HEK293 (cell line): ENCODE data around the gene ZNF112.
A peak's percentile ranks its signal among the peaks of the same experiment; 100 is the strongest.
"Not testable (repeated sequence)": the region's sequence is repeated elsewhere in the genome, so short reads cannot be mapped to it uniquely, and the experiment has no call there.

Source experiments
- CTCF ChIA-PET: fragments of 350-600 bp; formaldehyde crosslinking; extraction: SDS; loops from one replicate; lab custom pipeline; 2021; ENCODE audit warnings: antibody characterized with exemption; lab: Yijun Ruan, JAX
- POLR2A ChIA-PET: fragments of 300-600 bp; formaldehyde crosslinking; extraction: SDS; loops from one replicate; lab custom pipeline; 2020; ENCODE audit warnings: antibody characterized with exemption, inconsistent platforms; lab: Yijun Ruan, JAX
- H3K27ac ChIP-seq: fragments of 200-500 bp; sonication (Bioruptor generic); 2 replicates; pipeline ENCODE4 v1.5.1; 2014; ENCODE audit warnings: low read depth, low read length, control low read depth, inconsistent platforms; ENCODE audit errors: extremely low read depth
- H3K36me3 ChIP-seq, 2 experiments: fragments of 200-500 bp in 1 of 2; sonication (Bioruptor generic) in 1 of 2; 1 replicate in 1 of 2; 2 replicates in 1 of 2; pipeline ENCODE4 v1.5.1; 2014 to 2017; ENCODE audit warnings: inconsistent platforms in 2 of 2, low read length in 2 of 2; ENCODE audit not compliant: control insufficient read depth in 2 of 2, insufficient read depth in 1 of 2
- H3K4me1 ChIP-seq: fragments of 200-500 bp; sonication (Bioruptor generic); 2 replicates; pipeline ENCODE4 v1.5.1; 2014; ENCODE audit warnings: mild to moderate bottlenecking, low read length, inconsistent platforms; ENCODE audit not compliant: control insufficient read depth, insufficient read depth
- H3K4me3 ChIP-seq: 2 replicates; pipeline ENCODE4 v1.5.1; 2011; ENCODE audit warnings: low read depth, mild to moderate bottlenecking, control low read depth, low read length, moderate library complexity
- H3K9me3 ChIP-seq: fragments of 200-500 bp; sonication (Bioruptor generic); 2 replicates; pipeline ENCODE4 v1.5.1; 2014; ENCODE audit warnings: low read depth, low read length, inconsistent platforms; ENCODE audit not compliant: control insufficient read depth, insufficient read depth
- SCRT2 ChIP-seq: fragments of 450-650 bp; formaldehyde crosslinking; IDR thresholded peaks from 2 replicates; pipeline ENCODE4 v1.5.1; 2016; ENCODE audit warnings: missing biosample characterization, missing genetic modification characterization
- SETDB1 ChIP-seq: IDR thresholded peaks from one replicate; pipeline ENCODE4 v1.6.1; 2017; ENCODE audit warnings: mild to moderate bottlenecking, low read length, moderate library complexity, mixed read lengths; ENCODE audit not compliant: insufficient read length
- ZNF112 ChIP-seq: fragments of 450-650 bp; formaldehyde crosslinking; IDR thresholded peaks from 2 replicates; pipeline ENCODE4 v1.5.0; 2017; ENCODE audit warnings: missing biosample characterization, missing genetic modification characterization
- ZNF324 ChIP-seq: fragments of 450-650 bp; formaldehyde crosslinking; IDR thresholded peaks from 2 replicates; pipeline ENCODE4 v1.5.1; 2016; ENCODE audit warnings: missing biosample characterization, missing genetic modification characterization
- ZNF350 ChIP-seq: fragments of 450-650 bp; formaldehyde crosslinking; IDR thresholded peaks from 2 replicates; pipeline ENCODE4 v1.5.0; 2017; ENCODE audit warnings: missing biosample characterization, mild to moderate bottlenecking, missing genetic modification characterization
- ZNF391 ChIP-seq: fragments of 450-650 bp; formaldehyde crosslinking; IDR thresholded peaks from 2 replicates; pipeline ENCODE4 v1.5.1; 2016; ENCODE audit warnings: low read depth, missing biosample characterization, missing genetic modification characterization, borderline replicate concordance
- ZNF433 ChIP-seq: fragments of 450-650 bp; formaldehyde crosslinking; IDR thresholded peaks from 2 replicates; pipeline ENCODE4 v1.5.1; 2016; ENCODE audit warnings: missing biosample characterization, missing genetic modification characterization, low read depth
- ZNF48 ChIP-seq: fragments of 450-650 bp; formaldehyde crosslinking; IDR thresholded peaks from 2 replicates; pipeline ENCODE4 v1.5.1; 2016; ENCODE audit warnings: missing biosample characterization, missing genetic modification characterization
- ZNF530 ChIP-seq: fragments of 450-650 bp; formaldehyde crosslinking; IDR thresholded peaks from 2 replicates; pipeline ENCODE4 v1.5.1; 2016; ENCODE audit warnings: low read depth, missing biosample characterization, missing genetic modification characterization
- ZNF544 ChIP-seq: fragments of 450-650 bp; formaldehyde crosslinking; IDR thresholded peaks from 2 replicates; pipeline ENCODE4 v1.5.0; 2017; ENCODE audit warnings: missing biosample characterization, missing genetic modification characterization
- ZNF626 ChIP-seq: fragments of 450-650 bp; sonication (Bioruptor Pico); formaldehyde crosslinking; IDR thresholded peaks from 2 replicates; pipeline ENCODE4 v1.5.1; 2018; ENCODE audit warnings: missing biosample characterization, missing genetic modification characterization, inconsistent platforms
- ZNF670 ChIP-seq: fragments of 450-650 bp; formaldehyde crosslinking; IDR thresholded peaks from 2 replicates; pipeline ENCODE4 v1.5.1; 2016; ENCODE audit warnings: missing biosample characterization, missing genetic modification characterization, low read depth
- ZNF707 ChIP-seq: fragments of 450-650 bp; formaldehyde crosslinking; IDR thresholded peaks from 2 replicates; pipeline ENCODE4 v1.5.1; 2016; ENCODE audit warnings: missing biosample characterization, missing genetic modification characterization
- ZNF776 ChIP-seq: fragments of 450-650 bp; formaldehyde crosslinking; IDR thresholded peaks from 2 replicates; pipeline ENCODE4 v1.5.0; 2017; ENCODE audit warnings: missing biosample characterization, missing genetic modification characterization, borderline replicate concordance
- ZNF837 ChIP-seq: fragments of 450-650 bp; formaldehyde crosslinking; IDR thresholded peaks from 2 replicates; pipeline ENCODE4 v1.5.1; 2016; ENCODE audit warnings: missing biosample characterization, missing genetic modification characterization
- ZNF843 ChIP-seq: fragments of 450-650 bp; formaldehyde crosslinking; IDR thresholded peaks from 2 replicates; pipeline ENCODE4 v1.5.1; 2016; ENCODE audit warnings: missing biosample characterization, missing genetic modification characterization
- TF ChIP-seq, protein P1 (sequence below): fragments of 450-650 bp; formaldehyde crosslinking; IDR thresholded peaks from 2 replicates; pipeline ENCODE4 v1.5.1; 2016; ENCODE audit warnings: missing biosample characterization, missing genetic modification characterization
- TF ChIP-seq, protein P2 (sequence below): fragments of 450-650 bp; formaldehyde crosslinking; IDR thresholded peaks from 2 replicates; pipeline ENCODE4 v1.5.1; 2017; ENCODE audit warnings: missing biosample characterization, missing genetic modification characterization
- TF ChIP-seq, protein P3 (sequence below): fragments of 450-650 bp; formaldehyde crosslinking; IDR thresholded peaks from 2 replicates; pipeline ENCODE4 v1.5.1; 2016; ENCODE audit warnings: missing biosample characterization, missing genetic modification characterization

Gene ZNF112

DNA sequence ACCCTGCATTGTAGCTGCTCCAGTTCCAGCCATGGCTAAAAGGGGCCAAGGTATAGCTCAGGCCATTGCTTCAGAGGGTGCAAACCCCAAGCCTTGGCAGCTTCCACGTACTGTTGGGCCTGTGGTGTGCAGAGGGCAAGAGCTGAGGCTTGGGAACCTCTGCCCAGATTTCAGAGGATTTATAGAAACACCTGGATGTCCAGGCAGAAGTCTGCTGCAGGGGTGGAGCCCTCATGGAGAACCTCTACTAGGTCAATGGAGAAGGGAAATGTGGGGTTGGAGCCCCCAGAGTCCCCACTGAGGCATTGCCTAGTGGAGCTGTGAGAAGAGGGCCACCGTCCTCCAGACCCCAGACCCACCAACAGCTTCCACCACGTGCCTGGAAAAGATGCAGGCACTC is 21.8 kb downstream of the ZNF112 start:
- TF ChIP-seq SETDB1 (peak; percentile 77), ZNF626 (tag by site-specific recombination) (peak; percentile 40; the same call in 1 of the 2 replicates)
- TF ChIP-seq, protein P1, sequence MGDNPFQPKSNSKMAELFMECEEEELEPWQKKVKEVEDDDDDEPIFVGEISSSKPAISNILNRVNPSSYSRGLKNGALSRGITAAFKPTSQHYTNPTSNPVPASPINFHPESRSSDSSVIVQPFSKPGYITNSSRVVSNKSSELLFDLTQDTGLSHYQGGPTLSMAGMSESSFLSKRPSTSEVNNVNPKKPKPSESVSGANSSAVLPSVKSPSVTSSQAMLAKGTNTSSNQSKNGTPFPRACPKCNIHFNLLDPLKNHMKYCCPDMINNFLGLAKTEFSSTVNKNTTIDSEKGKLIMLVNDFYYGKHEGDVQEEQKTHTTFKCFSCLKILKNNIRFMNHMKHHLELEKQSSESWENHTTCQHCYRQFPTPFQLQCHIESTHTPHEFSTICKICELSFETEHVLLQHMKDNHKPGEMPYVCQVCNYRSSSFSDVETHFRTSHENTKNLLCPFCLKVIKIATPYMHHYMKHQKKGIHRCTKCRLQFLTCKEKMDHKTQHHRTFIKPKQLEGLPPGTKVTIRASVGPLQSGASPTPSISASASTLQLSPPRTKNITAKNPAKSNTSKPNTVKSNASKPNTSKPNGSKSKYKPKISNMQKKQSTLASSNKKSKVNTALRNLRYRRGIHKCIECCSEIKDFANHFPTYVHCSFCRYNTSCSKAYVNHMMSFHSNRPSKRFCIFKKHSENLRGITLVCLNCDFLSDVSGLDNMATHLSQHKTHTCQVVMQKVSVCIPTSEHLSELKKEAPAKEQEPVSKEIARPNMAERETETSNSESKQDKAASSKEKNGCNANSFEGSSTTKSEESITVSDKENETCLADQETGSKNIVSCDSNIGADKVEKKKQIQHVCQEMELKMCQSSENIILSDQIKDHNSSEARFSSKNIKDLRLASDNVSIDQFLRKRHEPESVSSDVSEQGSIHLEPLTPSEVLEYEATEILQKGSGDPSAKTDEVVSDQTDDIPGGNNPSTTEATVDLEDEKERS (tag by site-specific recombination) = peak; percentile 34; the same call in 1 of the 2 replicates
- CTCF ChIA-PET = interaction anchor here (0.5 kb wide), 1 partner anchor 74 kb away, joined by 3 read pairs; no protein-coding TSS in a partner anchor
- peaks cover 70 to 91% of the 10 kb centered on the region in 2 experiments for H3K36me3 ChIP-seq
- H3K4me3 ChIP-seq, H3K9me3 ChIP-seq, POLR2A ChIA-PET, H3K27ac ChIP-seq, H3K4me1 ChIP-seq: not testable (repeated sequence)

DNA sequence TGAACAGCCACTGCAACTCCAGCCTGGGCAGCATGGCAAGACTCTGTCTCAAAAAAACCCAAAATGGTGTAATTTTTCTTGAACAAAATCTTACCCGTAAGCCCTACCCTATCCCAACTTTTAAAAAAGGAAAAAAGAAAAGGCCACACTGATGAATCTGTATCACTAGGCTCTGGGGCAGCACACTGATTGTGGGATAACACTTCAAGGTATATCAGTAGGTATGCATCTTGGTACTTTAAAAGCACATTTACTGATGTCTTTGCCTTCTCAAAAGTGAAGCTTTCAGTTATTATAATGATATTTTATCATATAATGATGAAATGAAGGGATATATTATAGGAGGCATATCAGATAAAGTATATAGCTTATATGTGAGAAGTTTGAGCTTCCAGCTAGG is 24.3 kb downstream of the ZNF112 start:
- peaks cover 9% of the 10 kb centered on the region for H3K9me3 ChIP-seq
- H3K36me3 ChIP-seq = peaks cover 73 to 97% of the 10 kb centered on the region in 2 experiments

DNA sequence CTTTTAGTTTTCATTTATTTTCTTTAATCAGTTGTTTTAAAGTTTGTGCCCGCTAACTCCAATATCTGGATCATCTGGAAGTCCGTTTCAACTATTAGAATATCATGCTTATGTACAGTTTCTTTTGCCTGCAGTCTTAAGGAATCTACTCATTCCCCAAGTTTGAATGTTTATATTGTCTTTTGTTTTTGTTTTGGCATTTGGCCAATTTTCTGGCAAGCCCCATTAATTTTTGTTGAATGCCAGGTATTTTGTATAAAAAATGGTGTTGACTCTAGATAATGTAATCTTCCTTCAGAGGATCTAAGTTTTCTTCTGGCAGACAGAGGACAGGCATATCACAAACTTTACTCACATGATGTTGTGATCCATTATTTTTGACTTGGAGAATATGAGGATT is 40.6 kb downstream of the ZNF112 start:
- ChIA-PET POLR2A (interaction anchor here (0.5 kb wide), 1 partner anchor 321 kb away, joined by 3 read pairs; no protein-coding TSS in a partner anchor), CTCF (no interaction called here)
- TF ChIP-seq ZNF350 (tag by site-specific recombination) (peak; percentile 76), ZNF837 (tag by site-specific recombination) (no peak), ZNF112 (tag by site-specific recombination) (peak; percentile 44; the same call in 1 of the 2 replicates)
- TF ChIP-seq, protein P2, sequence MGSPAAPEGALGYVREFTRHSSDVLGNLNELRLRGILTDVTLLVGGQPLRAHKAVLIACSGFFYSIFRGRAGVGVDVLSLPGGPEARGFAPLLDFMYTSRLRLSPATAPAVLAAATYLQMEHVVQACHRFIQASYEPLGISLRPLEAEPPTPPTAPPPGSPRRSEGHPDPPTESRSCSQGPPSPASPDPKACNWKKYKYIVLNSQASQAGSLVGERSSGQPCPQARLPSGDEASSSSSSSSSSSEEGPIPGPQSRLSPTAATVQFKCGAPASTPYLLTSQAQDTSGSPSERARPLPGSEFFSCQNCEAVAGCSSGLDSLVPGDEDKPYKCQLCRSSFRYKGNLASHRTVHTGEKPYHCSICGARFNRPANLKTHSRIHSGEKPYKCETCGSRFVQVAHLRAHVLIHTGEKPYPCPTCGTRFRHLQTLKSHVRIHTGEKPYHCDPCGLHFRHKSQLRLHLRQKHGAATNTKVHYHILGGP (tag by site-specific recombination) = peak; percentile 47; the same call in 1 of the 2 replicates
- Histone ChIP-seq H3K27ac (no peak overlapping the region), H3K4me1 (peaks cover 4% of the 10 kb centered on the region; the same call in 1 of the 2 replicates), H3K9me3 (peaks cover 9% of the 10 kb centered on the region), H3K36me3 (no peaks in the 10 kb centered on the region), H3K4me3 (no peak overlapping the region)

More for the DNA sequence above, 24.3 kb downstream of the ZNF112 start:
- no peak overlapping the region for H3K27ac ChIP-seq
- no peak overlapping the region for H3K4me3 ChIP-seq
- H3K4me1 ChIP-seq = no peaks in the 10 kb centered on the region
- TF ChIP-seq ZNF324 (tag by site-specific recombination) (no peak), SETDB1 (peak; percentile 92)
- TF ChIP-seq, all 188 proteins: peak for 1
- POLR2A ChIA-PET = no interaction called here
- CTCF ChIA-PET = no interaction called here

DNA sequence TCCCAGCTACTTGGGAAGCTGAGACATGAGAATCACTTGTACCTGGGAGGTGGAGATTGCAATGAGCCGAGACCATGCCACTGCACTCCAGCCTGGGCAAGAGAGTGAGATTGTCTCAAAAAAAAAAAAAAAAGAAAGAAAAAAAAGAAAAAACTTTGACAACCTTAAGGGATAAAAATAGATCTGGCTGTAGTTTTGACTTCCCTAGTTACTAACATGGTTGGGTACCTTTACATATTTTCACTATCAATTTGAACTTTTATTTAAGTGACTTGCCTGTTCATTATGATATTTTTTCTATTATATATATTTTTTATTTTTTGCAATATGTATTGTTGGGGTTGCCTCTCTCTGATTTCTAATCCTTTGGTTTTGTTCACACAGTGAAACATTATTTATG is 43.2 kb downstream of the ZNF112 start:
- Histone ChIP-seq H3K4me1 (peaks cover 4% of the 10 kb centered on the region; the same call in 1 of the 2 replicates), H3K27ac (no peak overlapping the region), H3K4me3 (no peak overlapping the region), H3K9me3 (peaks cover 3% of the 10 kb centered on the region), H3K36me3 (no peaks in the 10 kb centered on the region)
- ChIA-PET POLR2A (interaction anchor here (0.7 kb wide), 1 partner anchor 155 kb away, joined by 4 read pairs; no protein-coding TSS in a partner anchor), CTCF (no interaction called here)
- TF ChIP-seq, protein P3, sequence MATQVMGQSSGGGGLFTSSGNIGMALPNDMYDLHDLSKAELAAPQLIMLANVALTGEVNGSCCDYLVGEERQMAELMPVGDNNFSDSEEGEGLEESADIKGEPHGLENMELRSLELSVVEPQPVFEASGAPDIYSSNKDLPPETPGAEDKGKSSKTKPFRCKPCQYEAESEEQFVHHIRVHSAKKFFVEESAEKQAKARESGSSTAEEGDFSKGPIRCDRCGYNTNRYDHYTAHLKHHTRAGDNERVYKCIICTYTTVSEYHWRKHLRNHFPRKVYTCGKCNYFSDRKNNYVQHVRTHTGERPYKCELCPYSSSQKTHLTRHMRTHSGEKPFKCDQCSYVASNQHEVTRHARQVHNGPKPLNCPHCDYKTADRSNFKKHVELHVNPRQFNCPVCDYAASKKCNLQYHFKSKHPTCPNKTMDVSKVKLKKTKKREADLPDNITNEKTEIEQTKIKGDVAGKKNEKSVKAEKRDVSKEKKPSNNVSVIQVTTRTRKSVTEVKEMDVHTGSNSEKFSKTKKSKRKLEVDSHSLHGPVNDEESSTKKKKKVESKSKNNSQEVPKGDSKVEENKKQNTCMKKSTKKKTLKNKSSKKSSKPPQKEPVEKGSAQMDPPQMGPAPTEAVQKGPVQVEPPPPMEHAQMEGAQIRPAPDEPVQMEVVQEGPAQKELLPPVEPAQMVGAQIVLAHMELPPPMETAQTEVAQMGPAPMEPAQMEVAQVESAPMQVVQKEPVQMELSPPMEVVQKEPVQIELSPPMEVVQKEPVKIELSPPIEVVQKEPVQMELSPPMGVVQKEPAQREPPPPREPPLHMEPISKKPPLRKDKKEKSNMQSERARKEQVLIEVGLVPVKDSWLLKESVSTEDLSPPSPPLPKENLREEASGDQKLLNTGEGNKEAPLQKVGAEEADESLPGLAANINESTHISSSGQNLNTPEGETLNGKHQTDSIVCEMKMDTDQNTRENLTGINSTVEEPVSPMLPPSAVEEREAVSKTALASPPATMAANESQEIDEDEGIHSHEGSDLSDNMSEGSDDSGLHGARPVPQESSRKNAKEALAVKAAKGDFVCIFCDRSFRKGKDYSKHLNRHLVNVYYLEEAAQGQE = no peak
- TF ChIP-seq ZNF48 (tag by site-specific recombination) (no peak), ZNF776 (no peak), ZNF391 (tag by site-specific recombination) (no peak), ZNF843 (tag by site-specific recombination) (no peak), ZNF544 (tag by site-specific recombination) (no peak), SCRT2 (tag by site-specific recombination) (no peak), ZNF433 (tag by site-specific recombination) (no peak), ZNF670 (tag by site-specific recombination) (no peak), ZNF707 (no peak), ZNF530 (tag by site-specific recombination) (no peak)
